Erythroblast (primary cell): ENCODE measurements around the gene CXXC4.

Experiments used
- GATA1 ChIP-seq: IDR thresholded peaks from 2 replicates; pipeline ENCODE4 v1.6.1; 2011; ENCODE audit warnings: low read depth, mild to moderate bottlenecking, control low read depth, low read length, moderate library complexity
- POLR2A ChIP-seq: IDR thresholded peaks from 2 replicates; pipeline ENCODE4 v1.6.1; 2011; ENCODE audit warnings: mild to moderate bottlenecking, low read length

GRCh38 chr4:104447294-104447693, 47.4 kb downstream of the CXXC4 start:
- TF ChIP-seq POLR2A (no peak), GATA1 (no peak)
